ENCODE data around the gene TTYH3.

- TF ChIP-seq EZH2phosphoT487 (IDR thresholded peaks at IDR 0.05; ENCODE audit: low read depth, severe bottlenecking, unreplicated experiment) (no peak), CTCF (IDR thresholded peaks at IDR 0.05; ENCODE audit: poor library complexity) (no peak)
These were observed 73.7 kb downstream of the TTYH3 start for GRCh38 chr7:2705371-2706096.

Measured in hepatocyte (in vitro differentiated cells).